H1 (cell line): Measurements from ENCODE around the gene PSD. TPM values are rescaled to one million over a fixed set of nuclear protein-coding genes. Genes with fewer than 3 reads are reported as not detected.
A peak's percentile ranks its signal among the peaks of the same experiment; 100 is the strongest.

Experiments
- ATF2 ChIP-seq: IDR thresholded peaks from 2 replicates; pipeline ENCODE4 v1.6.1; 2012; ENCODE audit warnings: low read length, inconsistent platforms
- BRCA1 ChIP-seq: IDR thresholded peaks from 2 replicates; pipeline ENCODE4 v1.6.1; 2012; ENCODE audit warnings: low read depth, low read length, improper control_type of control experiment
- EGR1 ChIP-seq: IDR thresholded peaks from 2 replicates; pipeline ENCODE4 v1.6.1; 2011; ENCODE audit warnings: low read depth, low read length, borderline replicate concordance
- EZH2 ChIP-seq: fragments of 200-600 bp; sonication (generic); IDR thresholded peaks from 2 replicates; pipeline ENCODE4 v1.7.1; 2012; ENCODE audit warnings: low read depth, mild to moderate bottlenecking, moderate library complexity, low read length, inconsistent platforms; ENCODE audit not compliant: severe bottlenecking
- JUN ChIP-seq: IDR thresholded peaks from 2 replicates; pipeline ENCODE4 v1.6.1; 2011; ENCODE audit warnings: low read depth, mild to moderate bottlenecking, improper control_type of control experiment, low read length
- JUND ChIP-seq: IDR thresholded peaks from 2 replicates; pipeline ENCODE4 v1.6.1; 2011; ENCODE audit warnings: mild to moderate bottlenecking, improper control_type of control experiment, low read length
- KDM5A ChIP-seq: fragments of 200-600 bp; IDR thresholded peaks from 2 replicates; pipeline ENCODE4 v1.7.1; 2012; ENCODE audit warnings: mild to moderate bottlenecking, low read length, inconsistent platforms, mixed read lengths
- PHF8 ChIP-seq: fragments of 200-600 bp; sonication (generic); conservative IDR thresholded peaks from 2 replicates; pipeline ENCODE4 v1.7.1; 2012; ENCODE audit warnings: low read depth, mild to moderate bottlenecking, inconsistent platforms, low read length, moderate library complexity
- RNF2 ChIP-seq: fragments of 200-900, 300-1000 bp; sonication (generic); IDR thresholded peaks from 2 replicates; pipeline ENCODE4 v1.7.1; 2016; ENCODE audit warnings: borderline replicate concordance, low read depth, mild to moderate bottlenecking, antibody characterized with exemption, low read length; ENCODE audit not compliant: poor library complexity, severe bottlenecking; ENCODE audit errors: missing control alignments
- SIN3A ChIP-seq, 2 experiments: IDR thresholded peaks in 1 of 2; conservative IDR thresholded peaks in 1 of 2; 2 replicates each; pipeline ENCODE4 v1.6.1; 2011 to 2012; ENCODE audit warnings: low read length in 2 of 2, improper control_type of control experiment in 1 of 2, low read depth in 1 of 2, mild to moderate bottlenecking in 1 of 2
- SIRT6 ChIP-seq: IDR thresholded peaks from one replicate; pipeline ENCODE4 v1.7.1; 2012; ENCODE audit warnings: low read length, inconsistent platforms
- SP4 ChIP-seq: IDR thresholded peaks from 2 replicates; pipeline ENCODE4 v1.6.1; 2012; ENCODE audit warnings: low read length, inconsistent platforms
- TAF1 ChIP-seq: IDR thresholded peaks from 2 replicates; pipeline ENCODE4 v1.6.1; 2011; ENCODE audit warnings: mild to moderate bottlenecking, low read depth, low read length
- TAF7 ChIP-seq: optimal IDR thresholded peaks from 2 replicates; pipeline ENCODE3; 2011; ENCODE audit warnings: low read depth, mild to moderate bottlenecking, inconsistent platforms, low read length, moderate library complexity, borderline replicate concordance
- USF2 ChIP-seq: IDR thresholded peaks from 2 replicates; pipeline ENCODE4 v1.6.1; 2011; ENCODE audit warnings: low read length, improper control_type of control experiment
- ZNF274 ChIP-seq: IDR thresholded peaks from 2 replicates; pipeline ENCODE4 v1.7.0; 2012; ENCODE audit warnings: low read length, borderline replicate concordance; ENCODE audit errors: extremely low read depth
- polyA plus RNA-seq, 7 experiments: library from polyadenylated mRNA; depleted of rRNA in 3 of 7; stranded (reverse) in 5 of 7; unstranded in 2 of 7; fragments of >200 nt in 5 of 7; fragments of 200-250 nt in 2 of 7; gene quantifications; 1 replicate in 5 of 7; 2 replicates in 1 of 7; 4 replicates in 1 of 7; pipeline versions ENCODE4 v1.2.1 to v1.2.3, GENCODE V29; 2011 to 2013; ENCODE audit warnings: missing spikeins in 2 of 7, mixed read lengths in 2 of 7
- total RNA-seq: library from RNA; stranded (reverse); fragmentation: NEBNext Ultra II Directional; extraction: Animal tissue kit (Norgen Biotek cat#: 25700); gene quantifications from 2 replicates; pipeline ENCODE4 v1.2.1, GENCODE V29; 2021

PSD gene
- total and polyA plus RNA-seq, 2 of the 8 experiments (the other 6 are each of a cell fraction or from before 2014, with no cell fraction given) = 5.4 to 6.0 TPM

- no peak for TF ChIP-seq ATF2
- TF ChIP-seq TAF7 = no peak
- peak in 1 of 2 experiments; percentile 9; a peak in 1 of 4 replicates for TF ChIP-seq SIN3A (conservative IDR thresholded peaks at IDR 0.05 in 1 of 2, IDR thresholded peaks at IDR 0.05 in 1 of 2; ENCODE audit: low read depth in 1 of 2, low read length in 2 of 2)
- TF ChIP-seq EZH2 = no peak
- TF ChIP-seq USF2 = no peak
- TF ChIP-seq TAF1 = no peak
- no peak for TF ChIP-seq JUND
- TF ChIP-seq ZNF274 = no peak
- TF ChIP-seq RNF2 = no peak
- no peak for TF ChIP-seq SIRT6
- TF ChIP-seq JUN = no peak
- TF ChIP-seq PHF8 = no peak
- no peak for TF ChIP-seq EGR1
- no peak for TF ChIP-seq SP4
- no peak for TF ChIP-seq BRCA1
- no peak for TF ChIP-seq KDM5A
Observed at GRCh38 chr10:102421757-102422512, 3.4 kb upstream of the PSD start (continued).
